ENCODE results near the gene PRND.
"Not testable (repeated sequence)": the region's sequence is repeated elsewhere in the genome, so short reads cannot be mapped to it uniquely, and the experiment has no call there.

The PRND gene

DNA sequence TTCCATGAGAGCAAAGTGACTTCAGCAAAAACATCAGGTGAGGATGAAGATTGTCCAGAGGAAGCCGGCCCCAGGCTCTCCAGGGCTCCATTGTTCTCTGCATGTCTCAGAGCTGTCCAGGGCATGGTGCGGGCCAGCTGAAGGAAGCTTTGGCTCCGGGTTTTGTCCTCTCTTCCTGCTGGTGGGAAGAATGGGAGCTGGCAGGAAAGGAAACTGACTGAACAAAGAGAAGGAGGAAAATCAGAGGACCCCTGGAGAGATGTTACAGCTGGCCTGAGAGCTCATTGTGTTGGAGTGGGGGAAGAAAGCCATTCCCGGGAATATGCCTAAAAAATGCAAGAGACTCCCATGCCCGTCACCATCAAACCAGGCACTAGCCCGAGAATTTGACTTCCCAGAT, 27.1 kb downstream of the PRND start:
- H3K4me3 ChIP-seq (ENCODE audit: low read depth, low read length), result no peak overlapping the region
- TF ChIP-seq, protein P1, sequence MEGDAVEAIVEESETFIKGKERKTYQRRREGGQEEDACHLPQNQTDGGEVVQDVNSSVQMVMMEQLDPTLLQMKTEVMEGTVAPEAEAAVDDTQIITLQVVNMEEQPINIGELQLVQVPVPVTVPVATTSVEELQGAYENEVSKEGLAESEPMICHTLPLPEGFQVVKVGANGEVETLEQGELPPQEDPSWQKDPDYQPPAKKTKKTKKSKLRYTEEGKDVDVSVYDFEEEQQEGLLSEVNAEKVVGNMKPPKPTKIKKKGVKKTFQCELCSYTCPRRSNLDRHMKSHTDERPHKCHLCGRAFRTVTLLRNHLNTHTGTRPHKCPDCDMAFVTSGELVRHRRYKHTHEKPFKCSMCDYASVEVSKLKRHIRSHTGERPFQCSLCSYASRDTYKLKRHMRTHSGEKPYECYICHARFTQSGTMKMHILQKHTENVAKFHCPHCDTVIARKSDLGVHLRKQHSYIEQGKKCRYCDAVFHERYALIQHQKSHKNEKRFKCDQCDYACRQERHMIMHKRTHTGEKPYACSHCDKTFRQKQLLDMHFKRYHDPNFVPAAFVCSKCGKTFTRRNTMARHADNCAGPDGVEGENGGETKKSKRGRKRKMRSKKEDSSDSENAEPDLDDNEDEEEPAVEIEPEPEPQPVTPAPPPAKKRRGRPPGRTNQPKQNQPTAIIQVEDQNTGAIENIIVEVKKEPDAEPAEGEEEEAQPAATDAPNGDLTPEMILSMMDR (IDR thresholded peaks at IDR 0.05; ENCODE audit: low read depth, low read length, missing control alignments), result no peak
- in situ Hi-C loops (cut with HindIII; ENCODE audit: low sequenced_read_pairs), result no loop called here
- no peak for DNase-seq (ENCODE audit: low read depth)

- no peak overlapping the region for H3K4me3 ChIP-seq (ENCODE audit: low read depth, low read length)
- in situ Hi-C loops (cut with HindIII; ENCODE audit: low sequenced_read_pairs), result no loop called here
- DNase-seq (ENCODE audit: low read depth), result no peak
- TF ChIP-seq, protein P1 (IDR thresholded peaks at IDR 0.05; ENCODE audit: low read depth, low read length, missing control alignments), result no peak
Observed at GRCh38 chr20:4749326-4749725, 27.6 kb downstream of the PRND start.

- DNase-seq (ENCODE audit: low read depth), result no peak
- H3K4me3 ChIP-seq (ENCODE audit: low read depth, low read length), result no peak overlapping the region
- in situ Hi-C loops (cut with HindIII; ENCODE audit: low sequenced_read_pairs), result no loop called here
- TF ChIP-seq, protein P1 (IDR thresholded peaks at IDR 0.05; ENCODE audit: low read depth, low read length, missing control alignments), result no peak
Observed at GRCh38 chr20:4750381-4750780, 28.7 kb downstream of the PRND start.

- in situ Hi-C loops (cut with HindIII; ENCODE audit: low sequenced_read_pairs); H3K4me3 ChIP-seq (ENCODE audit: low read depth, low read length); DNase-seq (ENCODE audit: low read depth): not testable (repeated sequence)
Observed at GRCh38 chr20:4759100-4759884, 37.6 kb downstream of the PRND start.

DNA sequence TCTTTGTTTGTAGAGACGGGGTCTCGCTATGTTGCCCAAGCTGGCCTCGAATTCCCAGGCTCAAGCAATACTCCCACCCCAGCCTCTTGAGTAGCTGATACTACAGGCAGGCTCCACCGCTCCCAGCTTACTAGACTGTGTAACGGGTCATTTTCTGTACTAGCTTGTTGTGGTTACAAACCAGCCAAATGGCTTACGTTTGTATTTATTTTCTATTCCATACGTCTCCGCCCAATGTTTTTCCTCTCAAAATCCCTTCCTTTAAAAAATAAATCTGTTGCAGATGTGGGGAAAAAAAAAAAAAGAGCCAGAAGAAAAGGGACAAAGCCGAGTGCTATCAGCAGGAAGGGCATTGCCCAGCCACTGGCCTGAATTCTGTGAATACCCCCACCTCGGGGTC, 41.6 kb downstream of the PRND start:
- in situ Hi-C loops (cut with HindIII; ENCODE audit: low sequenced_read_pairs), result no loop called here

DNA sequence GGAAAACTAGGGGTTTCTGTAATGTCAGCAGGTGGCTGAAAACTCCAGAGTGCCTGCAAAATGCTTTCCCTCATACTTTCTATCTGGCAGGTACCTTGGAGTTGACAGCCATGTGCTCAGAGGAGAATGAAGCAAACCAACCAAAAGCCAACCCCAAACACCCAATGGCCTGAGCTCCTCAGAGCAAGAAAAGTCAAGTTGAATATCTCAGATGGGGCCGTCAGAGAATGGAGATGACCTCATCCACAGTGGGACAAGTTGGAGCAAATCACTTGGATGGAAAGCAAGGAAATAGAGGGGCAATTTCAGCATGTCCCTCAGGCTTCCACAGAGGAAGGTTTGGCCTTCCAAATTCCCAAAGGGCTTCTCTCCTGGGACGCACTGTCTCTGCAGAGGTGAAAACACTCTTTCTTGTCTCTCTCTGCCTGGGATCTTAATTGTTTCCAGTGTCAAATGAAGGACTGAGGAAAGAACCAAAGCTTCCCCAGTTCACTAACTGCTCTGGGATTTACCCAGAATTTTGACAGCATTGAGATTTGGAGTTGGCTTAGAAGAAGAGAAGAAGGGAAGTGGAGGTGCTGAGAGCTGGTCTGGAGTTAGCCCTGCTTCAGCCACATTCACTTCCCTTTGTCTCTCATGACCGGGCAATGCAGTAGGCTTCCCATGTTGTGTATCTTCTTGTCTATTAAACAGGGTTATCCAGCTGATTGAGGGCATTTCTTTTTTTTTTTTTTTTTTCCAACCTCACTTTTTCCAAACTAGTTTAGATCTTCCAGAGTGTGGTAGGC, 42.2 kb downstream of the PRND start:
- TF ChIP-seq, protein P1 (IDR thresholded peaks at IDR 0.05; ENCODE audit: low read depth, low read length, missing control alignments), result no peak
- DNase-seq (ENCODE audit: low read depth), result no peak
- no peak overlapping the region for H3K4me3 ChIP-seq (ENCODE audit: low read depth, low read length)
- in situ Hi-C loops (cut with HindIII; ENCODE audit: low sequenced_read_pairs), result no loop called here

More for the DNA sequence above, 41.6 kb downstream of the PRND start:
- TF ChIP-seq, protein P1 (IDR thresholded peaks at IDR 0.05; ENCODE audit: low read depth, low read length, missing control alignments), result no peak
- DNase-seq (ENCODE audit: low read depth), result no peak
- no peak overlapping the region for H3K4me3 ChIP-seq (ENCODE audit: low read depth, low read length)

- H3K4me3 ChIP-seq (ENCODE audit: low read depth, low read length), result no peak overlapping the region
- in situ Hi-C loops (cut with HindIII; ENCODE audit: low sequenced_read_pairs), result no loop called here
- DNase-seq (ENCODE audit: low read depth), result no peak
- TF ChIP-seq, protein P1 (IDR thresholded peaks at IDR 0.05; ENCODE audit: low read depth, low read length, missing control alignments), result no peak
Observed at GRCh38 chr20:4764805-4765204, 43.1 kb downstream of the PRND start.
